Cardiac muscle cell (in vitro differentiated cells and primary cell): ENCODE results near the gene SNRNP48. TPM values are rescaled to one million over a fixed set of nuclear protein-coding genes. Genes with fewer than 3 reads are reported as not detected.

Source experiments
- DNase-seq, 2 donors: peaks; one replicate each; pipeline versions ENCODE4 v3.0.0 to v3.0.0-alpha.2; 2010 to 2017; ENCODE audit warnings: low read depth in 1 of 2, low spot score in 1 of 2
- H3K27ac ChIP-seq: fragments of 200-600 bp; sonication (generic); 2 replicates; pipeline ENCODE4 v1.5.1; 2016
- H3K27me3 ChIP-seq: fragments of 200-600 bp; sonication (generic); 2 replicates; pipeline ENCODE4 v1.6.0; 2016; ENCODE audit warnings: control low read depth
- H3K36me3 ChIP-seq: fragments of 200-600 bp; sonication (generic); 2 replicates; pipeline ENCODE4 v1.5.1; 2016; ENCODE audit warnings: control low read depth
- H3K4me1 ChIP-seq: fragments of 200-600 bp; sonication (generic); 2 replicates; pipeline ENCODE4 v1.8.1; 2017; ENCODE audit warnings: low read depth, mild to moderate bottlenecking, mixed run types
- H3K4me3 ChIP-seq: fragments of 200-600 bp; sonication (generic); 2 replicates; pipeline ENCODE4 v1.5.1; 2016; ENCODE audit warnings: mild to moderate bottlenecking
- H3K9me3 ChIP-seq: fragments of 200-600 bp; sonication (generic); 2 replicates; pipeline ENCODE4 v1.5.1; 2017; ENCODE audit warnings: low read depth, mild to moderate bottlenecking, control low read depth
- CTCF ChIP-seq: IDR thresholded peaks from 2 replicates; pipeline ENCODE4 v1.5.1; 2012; ENCODE audit warnings: low read depth, mild to moderate bottlenecking, low read length
- polyA plus RNA-seq: library from polyadenylated mRNA; unstranded; fragments of >200 nt; fragmentation: Nextera tagmentation; extraction: Ambion mirVana; gene quantifications from 2 replicates; pipeline ENCODE4 v1.2.1, GENCODE V29; 2016
- total RNA-seq: library from RNA; depleted of rRNA; stranded (reverse); fragments of >200 nt; gene quantifications from 2 replicates; pipeline ENCODE4 v1.2.3, GENCODE V29; 2016

Gene SNRNP48
- total and polyA plus RNA-seq, 2 experiments from 2014 or later = 9.2 to 24.8 TPM

- H3K9me3 ChIP-seq = no peaks in the 10 kb centered on the region
- H3K4me3 ChIP-seq = peak overlapping the region; percentile 76
- peaks cover 4% of the 10 kb centered on the region for H3K36me3 ChIP-seq
- H3K4me1 ChIP-seq = peaks cover 37% of the 10 kb centered on the region
- no peak for TF ChIP-seq CTCF
- DNase-seq = peak; percentile 26 to 94
- H3K27ac ChIP-seq = peak overlapping the region; percentile 97
- H3K27me3 ChIP-seq = no peaks in the 10 kb centered on the region
Measured at GRCh38 chr6:7542874-7543624, 46.9 kb upstream of the SNRNP48 start.

- Histone ChIP-seq H3K27ac (peak overlapping the region; percentile 97), H3K4me1 (peaks cover 35% of the 10 kb centered on the region), H3K9me3 (no peaks in the 10 kb centered on the region), H3K27me3 (no peaks in the 10 kb centered on the region), H3K4me3 (peak overlapping the region; percentile 76), H3K36me3 (peaks cover 4% of the 10 kb centered on the region)
- DNase-seq = peak in 1 of 2 donors; percentile 43
- TF ChIP-seq CTCF = no peak
Measured at GRCh38 chr6:7543789-7544424, 46.1 kb upstream of the SNRNP48 start.

- peak overlapping the region; percentile 76 for H3K4me3 ChIP-seq
- TF ChIP-seq CTCF = no peak
- peaks cover 4% of the 10 kb centered on the region for H3K36me3 ChIP-seq
- peak overlapping the region; percentile 59 for H3K27ac ChIP-seq
- H3K27me3 ChIP-seq = no peaks in the 10 kb centered on the region
- H3K9me3 ChIP-seq = no peaks in the 10 kb centered on the region
- DNase-seq = no peak
- peaks cover 34% of the 10 kb centered on the region for H3K4me1 ChIP-seq
Measured at GRCh38 chr6:7544597-7544996, 45.4 kb upstream of the SNRNP48 start.

GRCh38 chr6:7545316-7546019 is 44.5 kb upstream of the SNRNP48 start:
- peaks cover 34% of the 10 kb centered on the region for H3K4me1 ChIP-seq
- H3K27ac ChIP-seq = peak overlapping the region; percentile 59
- H3K4me3 ChIP-seq = peak overlapping the region; percentile 76
- no peak for DNase-seq
- H3K27me3 ChIP-seq = no peaks in the 10 kb centered on the region
- no peaks in the 10 kb centered on the region for H3K9me3 ChIP-seq
- peaks cover 4% of the 10 kb centered on the region for H3K36me3 ChIP-seq
- TF ChIP-seq CTCF = no peak

GRCh38 chr6:7546020-7546369 is 44.0 kb upstream of the SNRNP48 start:
- no peak for TF ChIP-seq CTCF
- no peaks in the 10 kb centered on the region for H3K27me3 ChIP-seq
- H3K4me1 ChIP-seq = peaks cover 34% of the 10 kb centered on the region
- no peak for DNase-seq
- peaks cover 4% of the 10 kb centered on the region for H3K36me3 ChIP-seq
- no peak overlapping the region for H3K4me3 ChIP-seq
- no peaks in the 10 kb centered on the region for H3K9me3 ChIP-seq
- peak overlapping the region; percentile 59 for H3K27ac ChIP-seq
